Stomach (tissue), 4 donors: Measurements from ENCODE around the gene FAM83F.

ENCODE experiments used
- CTCF ChIP-seq, 7 experiments: fragments of 450-650 bp in 4 of 7; fragments of 200-600 bp in 3 of 7; sonication (generic) in 3 of 7; IDR thresholded peaks; one replicate each; pipeline ENCODE4 v1.5.1; 2016 to 2019; ENCODE audit warnings: antibody characterized with exemption in 7 of 7, control low read depth in 2 of 7, mild to moderate bottlenecking in 1 of 7
- EP300 ChIP-seq: sonication (generic); formaldehyde crosslinking; IDR thresholded peaks from one replicate; pipeline ENCODE4 v1.6.1; 2017; ENCODE audit warnings: antibody characterized with exemption
- POLR2A ChIP-seq, 4 donors: fragments of 450-650 bp; IDR thresholded peaks; one replicate each; pipeline ENCODE4 v1.6.1; 2016; ENCODE audit warnings: antibody characterized with exemption in 4 of 4, control low read depth in 2 of 4, mild to moderate bottlenecking in 1 of 4, moderate library complexity in 1 of 4
- POLR2AphosphoS5 ChIP-seq, 3 donors: sonication (generic); formaldehyde crosslinking; IDR thresholded peaks; one replicate each; pipeline ENCODE4 v1.6.1; 2016; ENCODE audit warnings: antibody characterized with exemption in 3 of 3

DNA sequence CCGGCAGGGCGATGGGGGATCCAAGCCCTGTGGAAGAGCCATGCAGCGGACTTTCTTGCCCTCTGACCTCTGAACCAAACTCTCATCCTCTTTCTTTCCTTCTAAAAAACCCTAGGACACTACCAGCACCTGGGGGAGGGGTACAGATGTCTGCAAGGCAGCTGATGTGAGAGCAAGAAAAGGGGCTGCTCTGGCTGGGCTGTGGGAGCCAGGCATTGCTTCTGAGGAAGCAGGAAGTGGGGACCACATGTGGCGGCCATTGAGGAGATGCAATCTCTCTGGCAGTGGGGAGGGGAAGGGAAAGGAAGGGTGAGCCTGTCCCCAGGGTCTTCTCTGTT lies 36.0 kb downstream of the FAM83F start:
- no peak for TF ChIP-seq EP300
- no peak for TF ChIP-seq CTCF (IDR thresholded peaks at IDR 0.05)
- TF ChIP-seq POLR2AphosphoS5 (IDR thresholded peaks at IDR 0.05): no peak
- TF ChIP-seq POLR2A (IDR thresholded peaks at IDR 0.05): no peak
